BLaER1 treated with 17β-estradiol and CSF1 and Interleukin-3, amounts not matched to agents 10 nM and 100 nM (cell line): ENCODE results near the gene PFKFB3.
A peak's percentile ranks its signal among the peaks of the same experiment; 100 is the strongest.

ENCODE experiments used
- H3K27ac ChIP-seq, 11 experiments: shearing (Covaris generic); formaldehyde crosslinking; 2 replicates each; pipeline ENCODE4 v1.8.1; 2022
- H3K27me3 ChIP-seq, 11 experiments: shearing (Covaris generic); formaldehyde crosslinking; 2 replicates each; pipeline ENCODE4 v1.8.1; 2022
- H3K36me3 ChIP-seq, 11 experiments: shearing (Covaris generic); formaldehyde crosslinking; 2 replicates each; pipeline ENCODE4 v1.8.1; 2022
- H3K4me1 ChIP-seq, 10 experiments: shearing (Covaris generic); formaldehyde crosslinking; 2 replicates each; pipeline ENCODE4 v1.8.1; 2022
- H3K4me2 ChIP-seq, 11 experiments: shearing (Covaris generic); formaldehyde crosslinking; 2 replicates each; pipeline ENCODE4 v1.8.1; 2022
- H3K4me3 ChIP-seq, 10 experiments: shearing (Covaris generic); formaldehyde crosslinking; 2 replicates each; pipeline ENCODE4 v1.8.1; 2022
- H3K9ac ChIP-seq, 11 experiments: shearing (Covaris generic); formaldehyde crosslinking; 2 replicates each; pipeline ENCODE4 v1.8.1; 2022
- H3K9me3 ChIP-seq, 11 experiments: shearing (Covaris generic); formaldehyde crosslinking; replicated peaks in 1 of 11; 2 replicates each; pipeline ENCODE4 v1.8.1; 2022
- H4K20me1 ChIP-seq, 11 experiments: shearing (Covaris generic); formaldehyde crosslinking; 2 replicates each; pipeline ENCODE4 v1.8.1; 2022
- Cebpa-rat ChIP-seq, 11 experiments: shearing (Covaris generic); IDR thresholded peaks; 2 replicates each; pipeline ENCODE4 v1.8.1; 2022

The PFKFB3 gene

GRCh38 chr10:6173203-6173602 lies 29.5 kb upstream of the PFKFB3 start:
- Histone ChIP-seq H3K36me3 (peaks cover 0 to 29% (median 12%) of the 10 kb centered on the region in 11 experiments; a peak in 14 of 22 replicates), H3K9ac (peak overlapping the region in 2 of 11 experiments; percentile 1 to 55; a peak in 5 of 22 replicates), H3K27ac (peak overlapping the region in 5 of 11 experiments; percentile 30 to 64 (median 50); a peak in 6 of 22 replicates), H3K4me2 (peak overlapping the region; percentile 65 to 93 (median 87)), H3K4me3 (no peak overlapping the region), H3K9me3 (no peaks in the 10 kb centered on the region), H3K4me1 (peaks cover 84 to 96% (median 87%) of the 10 kb centered on the region in 10 experiments), H3K27me3 (no peaks in the 10 kb centered on the region), H4K20me1 (peaks cover 80 to 99% (median 98%) of the 10 kb centered on the region in 11 experiments)
- no peak for TF ChIP-seq Cebpa-rat (IDR thresholded peaks at IDR 0.05)

GRCh38 chr10:6174201-6174874 lies 28.4 kb upstream of the PFKFB3 start:
- Histone ChIP-seq H3K27ac (peak overlapping the region in 5 of 11 experiments; percentile 15 to 35 (median 33); a peak in 9 of 22 replicates), H3K4me3 (no peak overlapping the region), H3K9me3 (no peaks in the 10 kb centered on the region), H3K27me3 (no peaks in the 10 kb centered on the region), H3K36me3 (peaks cover 0 to 33% (median 12%) of the 10 kb centered on the region in 11 experiments; a peak in 10 of 22 replicates), H4K20me1 (peaks cover 80 to 99% (median 98%) of the 10 kb centered on the region in 11 experiments), H3K4me2 (peak overlapping the region; percentile 65 to 93 (median 87)), H3K4me1 (peaks cover 73 to 96% (median 83%) of the 10 kb centered on the region in 10 experiments), H3K9ac (peak overlapping the region in 9 of 11 experiments; percentile 2 to 63 (median 40); a peak in 13 of 22 replicates)
- TF ChIP-seq Cebpa-rat (IDR thresholded peaks at IDR 0.05) = no peak

- peaks cover 0 to 33% (median 12%) of the 10 kb centered on the region in 11 experiments; a peak in 10 of 22 replicates for H3K36me3 ChIP-seq
- no peaks in the 10 kb centered on the region for H3K9me3 ChIP-seq
- H3K9ac ChIP-seq = no peak overlapping the region
- no peak for TF ChIP-seq Cebpa-rat (IDR thresholded peaks at IDR 0.05)
- peak overlapping the region in 9 of 11 experiments; percentile 13 to 91 (median 83); a peak in 12 of 22 replicates for H3K4me2 ChIP-seq
- H3K4me1 ChIP-seq = peaks cover 61 to 88% (median 73%) of the 10 kb centered on the region in 10 experiments
- H4K20me1 ChIP-seq = peaks cover 89 to 99% (median 98%) of the 10 kb centered on the region in 11 experiments
- H3K27ac ChIP-seq = no peak overlapping the region
- H3K4me3 ChIP-seq = no peak overlapping the region
- H3K27me3 ChIP-seq = no peaks in the 10 kb centered on the region
These were observed 27.2 kb upstream of the PFKFB3 start for GRCh38 chr10:6175329-6176055.

- Histone ChIP-seq H3K27ac (no peak overlapping the region), H3K4me3 (no peak overlapping the region), H3K9ac (peak overlapping the region in 1 of 11 experiments; percentile 30; a peak in 1 of 22 replicates), H3K4me1 (peaks cover 49 to 75% (median 60%) of the 10 kb centered on the region in 10 experiments), H3K4me2 (peak overlapping the region in 8 of 11 experiments; percentile 12 to 59 (median 25); a peak in 12 of 22 replicates), H3K9me3 (no peaks in the 10 kb centered on the region), H3K27me3 (no peaks in the 10 kb centered on the region), H4K20me1 (peaks cover 89 to 100% (median 98%) of the 10 kb centered on the region in 11 experiments), H3K36me3 (peaks cover 0 to 35% (median 12%) of the 10 kb centered on the region in 11 experiments; a peak in 12 of 22 replicates)
- no peak for TF ChIP-seq Cebpa-rat (IDR thresholded peaks at IDR 0.05)
These were observed 26.0 kb upstream of the PFKFB3 start for GRCh38 chr10:6176691-6177231.

- Histone ChIP-seq H3K36me3 (peaks cover 0 to 35% (median 12%) of the 10 kb centered on the region in 11 experiments; a peak in 12 of 22 replicates), H3K4me3 (no peak overlapping the region), H4K20me1 (peaks cover 90 to 100% (median 99%) of the 10 kb centered on the region in 11 experiments), H3K4me2 (no peak overlapping the region), H3K4me1 (peaks cover 38 to 66% (median 56%) of the 10 kb centered on the region in 10 experiments), H3K9ac (no peak overlapping the region), H3K9me3 (no peaks in the 10 kb centered on the region), H3K27me3 (no peaks in the 10 kb centered on the region), H3K27ac (0 out of 22 replicates have a peak overlapping the region, but pooled peaks of 1 of the 11 experiments have one; percentile 3)
- no peak for TF ChIP-seq Cebpa-rat (IDR thresholded peaks at IDR 0.05)
These were observed 24.9 kb upstream of the PFKFB3 start for GRCh38 chr10:6177880-6178281.

GRCh38 chr10:6178581-6178980 lies 24.2 kb upstream of the PFKFB3 start:
- peaks cover 85 to 99% (median 96%) of the 10 kb centered on the region in 11 experiments for H4K20me1 ChIP-seq

GRCh38 chr10:6179078-6179477 lies 23.7 kb upstream of the PFKFB3 start:
- no peaks in the 10 kb centered on the region for H3K9me3 ChIP-seq
- peaks cover 0 to 35% (median 12%) of the 10 kb centered on the region in 11 experiments; a peak in 12 of 22 replicates for H3K36me3 ChIP-seq
- H3K4me2 ChIP-seq = peak overlapping the region in 2 of 11 experiments; percentile 3 to 10; a peak in 1 of 22 replicates
- no peak for TF ChIP-seq Cebpa-rat (IDR thresholded peaks at IDR 0.05)
- H3K9ac ChIP-seq = no peak overlapping the region
- no peaks in the 10 kb centered on the region for H3K27me3 ChIP-seq
- peaks cover 80 to 97% (median 91%) of the 10 kb centered on the region in 11 experiments for H4K20me1 ChIP-seq
- peaks cover 26 to 57% (median 44%) of the 10 kb centered on the region in 10 experiments for H3K4me1 ChIP-seq
- H3K27ac ChIP-seq = no peak overlapping the region
- H3K4me3 ChIP-seq = no peak overlapping the region

More at GRCh38 chr10:6178581-6178980, 24.2 kb upstream of the PFKFB3 start:
- no peaks in the 10 kb centered on the region for H3K9me3 ChIP-seq
- 0 out of 22 replicates have a peak overlapping the region, but pooled peaks of 3 of the 11 experiments have one; percentile 3 to 22 (median 10) for H3K4me2 ChIP-seq
- no peaks in the 10 kb centered on the region for H3K27me3 ChIP-seq
- H3K9ac ChIP-seq = peak overlapping the region in 1 of 11 experiments; percentile 24; a peak in 1 of 22 replicates
- no peak overlapping the region for H3K4me3 ChIP-seq
- TF ChIP-seq Cebpa-rat (IDR thresholded peaks at IDR 0.05) = no peak
- H3K27ac ChIP-seq = no peak overlapping the region
- peaks cover 0 to 35% (median 12%) of the 10 kb centered on the region in 11 experiments; a peak in 12 of 22 replicates for H3K36me3 ChIP-seq
- peaks cover 31 to 62% (median 49%) of the 10 kb centered on the region in 10 experiments for H3K4me1 ChIP-seq

- Histone ChIP-seq H4K20me1 (peaks cover 65 to 96% (median 86%) of the 10 kb centered on the region in 11 experiments; a peak in 21 of 22 replicates), H3K4me2 (no peak overlapping the region), H3K36me3 (peaks cover 0 to 28% (median 7%) of the 10 kb centered on the region in 11 experiments; a peak in 12 of 22 replicates), H3K4me1 (peaks cover 26 to 55% (median 43%) of the 10 kb centered on the region in 10 experiments), H3K9ac (no peak overlapping the region), H3K27ac (no peak overlapping the region), H3K27me3 (no peaks in the 10 kb centered on the region), H3K9me3 (no peaks in the 10 kb centered on the region), H3K4me3 (no peak overlapping the region)
- no peak for TF ChIP-seq Cebpa-rat (IDR thresholded peaks at IDR 0.05)
These were observed 22.1 kb upstream of the PFKFB3 start for GRCh38 chr10:6180480-6181110.
